Measurements from ENCODE around the gene KCNJ9. TPM values are rescaled to one million over a fixed set of nuclear protein-coding genes. Genes with fewer than 3 reads are reported as not detected.

KCNJ9 gene
- polyA plus RNA-seq, 1 experiment: not detected

GRCh38 chr1:160061369-160062229, 19.7 kb upstream of the KCNJ9 start:
- Histone ChIP-seq H3K27me3 (ENCODE audit: control insufficient read depth, insufficient read depth, low read length) (peaks cover 35% of the 10 kb centered on the region), H3K4me3 (ENCODE audit: low read depth, low read length) (no peak overlapping the region), H3K36me3 (ENCODE audit: control insufficient read depth, insufficient read depth, low read length) (no peaks in the 10 kb centered on the region)
- POLR2A ChIA-PET: no interaction called here
- TF ChIP-seq, protein P1, sequence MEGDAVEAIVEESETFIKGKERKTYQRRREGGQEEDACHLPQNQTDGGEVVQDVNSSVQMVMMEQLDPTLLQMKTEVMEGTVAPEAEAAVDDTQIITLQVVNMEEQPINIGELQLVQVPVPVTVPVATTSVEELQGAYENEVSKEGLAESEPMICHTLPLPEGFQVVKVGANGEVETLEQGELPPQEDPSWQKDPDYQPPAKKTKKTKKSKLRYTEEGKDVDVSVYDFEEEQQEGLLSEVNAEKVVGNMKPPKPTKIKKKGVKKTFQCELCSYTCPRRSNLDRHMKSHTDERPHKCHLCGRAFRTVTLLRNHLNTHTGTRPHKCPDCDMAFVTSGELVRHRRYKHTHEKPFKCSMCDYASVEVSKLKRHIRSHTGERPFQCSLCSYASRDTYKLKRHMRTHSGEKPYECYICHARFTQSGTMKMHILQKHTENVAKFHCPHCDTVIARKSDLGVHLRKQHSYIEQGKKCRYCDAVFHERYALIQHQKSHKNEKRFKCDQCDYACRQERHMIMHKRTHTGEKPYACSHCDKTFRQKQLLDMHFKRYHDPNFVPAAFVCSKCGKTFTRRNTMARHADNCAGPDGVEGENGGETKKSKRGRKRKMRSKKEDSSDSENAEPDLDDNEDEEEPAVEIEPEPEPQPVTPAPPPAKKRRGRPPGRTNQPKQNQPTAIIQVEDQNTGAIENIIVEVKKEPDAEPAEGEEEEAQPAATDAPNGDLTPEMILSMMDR (IDR thresholded peaks at IDR 0.05; ENCODE audit: insufficient read depth, low read depth, low read length): no peak
- DNase-seq (ENCODE audit: low read depth): no peak
- CTCF ChIA-PET: interaction anchor here (0.5 to 5.8 kb wide), 3 partner anchors 15 to 461 kb away, joined by 3 to 39 read pairs (median 6); no protein-coding TSS in a partner anchor

- H3K27me3 ChIP-seq (ENCODE audit: control insufficient read depth, insufficient read depth, low read length): peaks cover 36% of the 10 kb centered on the region
- no peak overlapping the region for H3K4me3 ChIP-seq (ENCODE audit: low read depth, low read length)
- ChIA-PET CTCF (interaction anchor here (1.2 to 2.9 kb wide), 4 partner anchors 16 to 190 kb away, joined by 3 to 12 read pairs (median 8); no protein-coding TSS in a partner anchor), POLR2A (no interaction called here)
- TF ChIP-seq, protein P1 (IDR thresholded peaks at IDR 0.05; ENCODE audit: insufficient read depth, low read depth, low read length): no peak
- DNase-seq (ENCODE audit: low read depth): no peak
- no peaks in the 10 kb centered on the region for H3K36me3 ChIP-seq (ENCODE audit: control insufficient read depth, insufficient read depth, low read length)
Measured at GRCh38 chr1:160062230-160062532, 19.2 kb upstream of the KCNJ9 start.

- CTCF ChIA-PET: interaction anchor here (0.8 to 2.9 kb wide), 6 partner anchors 15 to 189 kb away, joined by 3 to 12 read pairs (median 8); partner anchors contain the start of gene KCNJ9
- POLR2A ChIA-PET: no interaction called here
- H3K27me3 ChIP-seq (ENCODE audit: control insufficient read depth, insufficient read depth, low read length): peaks cover 34% of the 10 kb centered on the region
Measured at GRCh38 chr1:160063176-160063575, 18.2 kb upstream of the KCNJ9 start.

DNA sequence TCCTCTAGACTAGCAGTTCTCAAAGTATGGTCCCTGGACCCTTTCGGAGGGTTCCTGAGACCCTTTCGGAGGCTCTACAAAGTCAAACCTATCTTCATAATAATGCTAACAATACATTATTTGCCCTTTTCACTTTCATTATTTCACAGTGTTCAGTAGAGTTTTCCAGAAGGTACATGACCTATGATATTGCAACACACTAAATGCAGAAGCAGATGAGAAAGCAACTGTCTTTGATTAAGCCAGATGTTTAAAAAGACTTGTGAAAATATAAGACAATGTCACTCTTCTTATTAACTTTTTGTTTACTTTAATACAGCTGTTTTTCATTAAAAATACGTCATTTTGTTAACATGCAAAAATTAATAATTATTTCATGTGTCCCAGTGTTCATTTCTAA, 17.2 kb upstream of the KCNJ9 start:
- no peaks in the 10 kb centered on the region for H3K36me3 ChIP-seq (ENCODE audit: control insufficient read depth, insufficient read depth, low read length)
- peaks cover 39% of the 10 kb centered on the region for H3K27me3 ChIP-seq (ENCODE audit: control insufficient read depth, insufficient read depth, low read length)
- CTCF ChIA-PET: interaction anchor here (0.8 to 2.9 kb wide), 7 partner anchors 10 to 33 kb away, joined by 3 to 12 read pairs (median 8); partner anchors contain the start of gene KCNJ9
- POLR2A ChIA-PET: interaction anchor here (0.5 kb wide), 1 partner anchor 58 kb away, joined by 4 read pairs; no protein-coding TSS in a partner anchor
- DNase-seq (ENCODE audit: low read depth): no peak
- TF ChIP-seq, protein P1 (IDR thresholded peaks at IDR 0.05; ENCODE audit: insufficient read depth, low read depth, low read length): no peak
- no peak overlapping the region for H3K4me3 ChIP-seq (ENCODE audit: low read depth, low read length)

More at GRCh38 chr1:160063176-160063575, 18.2 kb upstream of the KCNJ9 start:
- Histone ChIP-seq H3K36me3 (ENCODE audit: control insufficient read depth, insufficient read depth, low read length) (no peaks in the 10 kb centered on the region), H3K4me3 (ENCODE audit: low read depth, low read length) (no peak overlapping the region)
- TF ChIP-seq, protein P1 (IDR thresholded peaks at IDR 0.05; ENCODE audit: insufficient read depth, low read depth, low read length): no peak
- no peak for DNase-seq (ENCODE audit: low read depth)

DNA sequence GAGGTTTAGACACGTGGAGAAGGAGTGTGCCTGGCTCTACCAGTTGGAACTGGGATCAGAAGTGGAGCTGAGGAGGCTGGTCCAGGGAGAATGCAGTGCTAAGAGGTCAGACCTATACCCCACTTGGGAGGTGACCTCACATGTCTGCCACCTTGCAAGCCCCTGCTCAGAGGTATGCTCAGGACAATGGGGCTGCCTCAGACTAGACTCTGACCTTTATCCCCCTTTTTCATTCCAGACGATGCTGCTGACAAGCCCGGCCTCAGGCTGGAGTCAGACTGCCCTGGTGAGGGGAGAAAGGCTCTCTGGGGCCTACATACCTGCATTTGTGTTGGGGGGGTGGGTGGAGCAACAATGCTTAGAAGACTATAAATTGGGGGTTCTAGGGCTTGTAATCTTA, 16.6 kb upstream of the KCNJ9 start:
- ChIA-PET POLR2A (no interaction called here), CTCF (interaction anchor here (1.0 to 2.9 kb wide), 6 partner anchors 10 to 21 kb away, joined by 3 to 12 read pairs (median 8); partner anchors contain the start of gene KCNJ9)
- Histone ChIP-seq H3K27me3 (ENCODE audit: control insufficient read depth, insufficient read depth, low read length) (peaks cover 41% of the 10 kb centered on the region), H3K4me3 (ENCODE audit: low read depth, low read length) (no peak overlapping the region), H3K36me3 (ENCODE audit: control insufficient read depth, insufficient read depth, low read length) (no peaks in the 10 kb centered on the region)
- no peak for DNase-seq (ENCODE audit: low read depth)
- TF ChIP-seq, protein P1 (IDR thresholded peaks at IDR 0.05; ENCODE audit: insufficient read depth, low read depth, low read length): no peak

Measured in BJ (cell line).